ENCODE data around the gene ARHGEF25.

- TF ChIP-seq, protein P1, sequence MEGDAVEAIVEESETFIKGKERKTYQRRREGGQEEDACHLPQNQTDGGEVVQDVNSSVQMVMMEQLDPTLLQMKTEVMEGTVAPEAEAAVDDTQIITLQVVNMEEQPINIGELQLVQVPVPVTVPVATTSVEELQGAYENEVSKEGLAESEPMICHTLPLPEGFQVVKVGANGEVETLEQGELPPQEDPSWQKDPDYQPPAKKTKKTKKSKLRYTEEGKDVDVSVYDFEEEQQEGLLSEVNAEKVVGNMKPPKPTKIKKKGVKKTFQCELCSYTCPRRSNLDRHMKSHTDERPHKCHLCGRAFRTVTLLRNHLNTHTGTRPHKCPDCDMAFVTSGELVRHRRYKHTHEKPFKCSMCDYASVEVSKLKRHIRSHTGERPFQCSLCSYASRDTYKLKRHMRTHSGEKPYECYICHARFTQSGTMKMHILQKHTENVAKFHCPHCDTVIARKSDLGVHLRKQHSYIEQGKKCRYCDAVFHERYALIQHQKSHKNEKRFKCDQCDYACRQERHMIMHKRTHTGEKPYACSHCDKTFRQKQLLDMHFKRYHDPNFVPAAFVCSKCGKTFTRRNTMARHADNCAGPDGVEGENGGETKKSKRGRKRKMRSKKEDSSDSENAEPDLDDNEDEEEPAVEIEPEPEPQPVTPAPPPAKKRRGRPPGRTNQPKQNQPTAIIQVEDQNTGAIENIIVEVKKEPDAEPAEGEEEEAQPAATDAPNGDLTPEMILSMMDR (IDR thresholded peaks at IDR 0.05) = no peak
- no peak for TF ChIP-seq ZFX (IDR thresholded peaks at IDR 0.05; ENCODE audit: borderline replicate concordance)
Observed at GRCh38 chr12:57657744-57658143, 46.5 kb downstream of the ARHGEF25 start.
